ENCODE results near the gene TROAP. TPM values are rescaled to one million over a fixed set of nuclear protein-coding genes. Genes with fewer than 3 reads are reported as not detected.
"Not testable (repeated sequence)": the region's sequence is repeated elsewhere in the genome, so short reads cannot be mapped to it uniquely, and the experiment has no call there.

TROAP gene
- total RNA-seq, 1 donor from 2014 or later = 1.2 TPM

GRCh38 chr12:49328816-49329215 lies 5.8 kb downstream of the TROAP start:
- no peak for DNase-seq

DNA sequence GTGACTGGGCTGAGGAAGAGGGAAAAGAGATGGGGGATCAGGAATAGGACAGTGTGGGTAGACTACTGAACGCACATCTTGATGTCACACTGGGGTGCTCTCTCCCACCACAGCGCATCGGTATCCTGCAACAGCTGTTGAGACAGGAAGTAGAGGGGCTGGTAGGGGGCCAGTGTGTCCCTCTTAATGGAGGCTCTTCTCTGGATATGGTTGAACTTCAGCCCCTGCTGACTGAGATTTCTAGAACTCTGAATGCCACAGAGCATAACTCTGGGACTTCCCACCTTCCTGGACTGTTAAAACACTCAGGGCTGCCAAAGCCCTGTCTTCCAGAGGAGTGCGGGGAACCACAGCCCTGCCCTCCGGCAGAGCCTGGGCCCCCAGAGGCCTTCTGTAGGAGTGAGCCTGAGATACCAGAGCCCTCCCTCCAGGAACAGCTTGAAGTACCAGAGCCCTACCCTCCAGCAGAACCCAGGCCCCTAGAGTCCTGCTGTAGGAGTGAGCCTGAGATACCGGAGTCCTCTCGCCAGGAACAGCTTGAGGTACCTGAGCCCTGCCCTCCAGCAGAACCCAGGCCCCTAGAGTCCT lies 7.1 kb downstream of the TROAP start:
- DNase-seq = no peak

- DNase-seq = no peak
These were observed 7.8 kb downstream of the TROAP start for GRCh38 chr12:49330631-49331379.

GRCh38 chr12:49331380-49332222 lies 8.5 kb downstream of the TROAP start:
- peak; percentile 17 for DNase-seq

DNA sequence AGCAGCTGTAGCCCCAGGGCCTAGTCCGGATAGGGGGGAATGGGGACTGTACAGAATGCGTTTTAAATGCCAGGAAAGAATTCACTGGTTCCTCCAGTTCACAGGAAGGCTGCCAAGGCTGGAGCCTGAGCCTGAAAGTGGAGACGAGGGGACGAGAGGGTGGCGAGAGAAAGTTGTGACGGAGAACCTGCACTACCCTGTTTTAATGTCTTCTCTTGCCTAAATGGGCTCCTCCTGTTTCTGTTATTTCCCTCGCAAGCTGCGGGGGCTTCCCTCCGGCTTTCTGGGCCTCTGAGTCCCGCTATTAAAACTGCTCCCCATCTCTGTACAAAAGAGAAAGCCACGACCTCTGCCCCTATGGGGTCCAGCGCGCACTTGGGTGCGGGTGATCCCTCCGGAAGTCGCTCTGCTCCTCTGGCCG lies 9.4 kb downstream of the TROAP start:
- DNase-seq = no peak

DNA sequence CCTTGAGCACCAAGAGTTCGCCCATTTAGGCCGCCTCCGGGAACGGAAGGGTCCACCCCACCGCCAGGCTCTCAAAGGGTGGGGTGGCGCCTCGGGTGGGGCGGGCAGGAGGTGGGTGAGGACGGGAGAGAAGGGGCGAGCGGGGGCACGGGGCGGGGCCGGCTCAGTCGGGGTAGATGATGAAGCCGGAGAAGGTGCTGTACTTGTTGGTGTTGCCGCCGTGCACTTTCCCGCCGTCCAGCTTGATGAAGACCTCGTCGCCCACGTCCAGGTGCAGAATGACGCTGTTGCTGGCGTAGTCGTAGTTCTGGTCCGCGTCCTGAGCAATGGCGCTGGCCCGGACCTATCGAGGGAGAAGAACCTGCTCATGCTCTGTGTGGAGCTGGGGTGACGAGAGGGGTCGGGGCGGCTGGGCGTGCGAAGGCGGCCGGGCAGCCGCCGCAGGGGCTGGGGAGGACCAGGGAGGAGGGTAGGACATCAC lies 9.9 kb downstream of the TROAP start:
- no peak for DNase-seq

- not testable (repeated sequence) for DNase-seq
These were observed 10.7 kb downstream of the TROAP start for GRCh38 chr12:49333778-49334177.

- DNase-seq = no peak
These were observed 11.2 kb downstream of the TROAP start for GRCh38 chr12:49334226-49334625.

GRCh38 chr12:49334681-49335080 lies 11.6 kb downstream of the TROAP start:
- no peak for DNase-seq

DNA sequence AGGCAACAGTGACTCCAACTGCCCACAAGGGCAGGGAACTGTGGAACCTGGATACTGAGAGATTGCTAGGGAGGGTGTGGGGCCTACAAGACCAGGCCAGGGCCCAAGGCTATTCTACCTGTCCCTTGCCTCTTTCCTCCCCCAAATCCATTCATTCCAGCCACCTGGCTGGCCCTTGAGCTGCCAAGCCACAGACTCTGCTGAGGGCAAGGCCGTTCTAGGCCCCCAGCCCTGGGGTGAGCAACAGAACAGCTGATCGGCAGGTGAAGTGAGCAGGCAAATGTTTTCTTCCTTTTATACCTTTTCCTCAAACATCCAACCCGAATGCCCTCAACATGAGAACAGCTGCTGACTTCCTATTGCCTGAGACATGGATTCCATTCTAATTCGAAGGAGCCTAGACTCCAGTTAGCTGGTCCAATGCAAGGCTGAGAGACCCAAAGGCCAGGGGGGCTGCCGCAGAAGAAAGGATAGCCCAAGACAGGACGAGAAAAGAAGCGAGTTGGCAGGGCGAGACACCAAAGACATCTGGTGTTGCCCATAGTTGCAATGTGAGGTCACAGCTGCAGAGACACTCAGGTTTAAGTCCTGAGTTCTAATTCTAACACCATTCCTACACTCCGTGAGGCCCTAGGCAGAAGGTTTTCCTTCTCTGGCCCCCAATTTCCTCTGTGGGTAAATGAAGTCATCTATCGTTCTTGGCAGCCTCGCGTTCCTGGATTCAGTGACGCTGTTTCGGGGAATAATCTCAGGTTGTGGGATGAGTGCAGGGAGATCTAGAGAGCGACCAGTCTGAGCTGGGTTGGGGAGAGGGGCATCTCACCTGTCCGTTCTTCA lies 12.3 kb downstream of the TROAP start:
- no peak for DNase-seq

GRCh38 chr12:49335955-49336644 lies 13.0 kb downstream of the TROAP start:
- no peak for DNase-seq

GRCh38 chr12:49336645-49337584 lies 13.9 kb downstream of the TROAP start, which contains the start of gene C1QL4:
C1QL4 (minus strand) TSS chr12:49337188; CDS start chr12:49336477, 711 bp downstream.
- peak; percentile 31 for DNase-seq

DNA sequence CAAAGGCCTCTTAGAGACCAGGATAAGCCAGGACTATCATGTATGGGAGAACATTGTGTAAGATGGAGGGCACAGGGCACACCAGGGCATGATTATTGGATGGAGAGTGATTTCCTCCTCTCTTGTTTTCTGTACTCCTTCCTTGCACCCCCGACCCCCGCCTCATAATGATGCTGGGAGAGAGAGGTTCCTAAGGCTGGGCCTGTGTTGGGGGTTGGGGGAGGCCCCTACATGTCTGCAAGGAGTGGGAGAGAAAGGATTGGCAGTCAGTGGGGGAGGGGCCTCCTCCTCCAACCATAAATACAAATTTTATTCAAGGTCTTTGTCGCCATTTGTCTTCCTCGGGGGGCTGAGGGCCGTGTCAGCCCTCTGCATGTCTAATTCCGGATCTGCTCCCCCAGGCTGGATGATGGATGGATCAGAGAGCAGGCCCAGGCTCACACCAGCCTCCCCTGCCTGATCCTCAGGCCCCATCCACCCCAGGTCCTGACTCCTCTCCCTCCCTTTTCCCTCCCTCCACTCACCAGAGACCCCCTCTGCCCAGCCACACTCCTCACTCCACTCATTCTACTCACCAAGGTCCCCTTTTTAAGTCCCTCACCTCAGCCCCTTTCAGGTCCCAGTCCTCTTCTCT lies 15.9 kb downstream of the TROAP start:
- DNase-seq = no peak

DNA sequence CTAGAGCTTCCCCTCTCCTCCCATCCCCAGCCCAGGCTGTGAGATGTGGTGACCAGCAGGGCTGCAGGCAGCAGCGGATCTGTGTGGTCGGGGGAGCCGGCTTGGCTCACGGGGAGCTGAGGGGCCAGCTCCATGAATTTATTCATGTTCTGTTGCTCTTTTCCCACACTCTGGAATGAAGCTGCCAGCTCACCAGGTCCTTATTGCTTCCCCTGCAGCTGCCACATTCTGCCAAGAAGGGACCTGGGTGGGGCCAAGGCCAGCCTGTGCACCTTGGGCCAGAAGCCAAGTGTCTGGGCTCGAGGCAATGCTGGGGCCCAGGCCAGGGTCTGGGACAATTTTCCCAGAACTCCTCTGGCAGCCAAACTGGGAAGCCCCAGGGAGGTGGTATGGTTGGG lies 16.4 kb downstream of the TROAP start:
- no peak for DNase-seq

GRCh38 chr12:49340095-49340870 lies 17.2 kb downstream of the TROAP start:
- DNase-seq = no peak

GRCh38 chr12:49340971-49341776 lies 18.1 kb downstream of the TROAP start:
- no peak for DNase-seq

DNA sequence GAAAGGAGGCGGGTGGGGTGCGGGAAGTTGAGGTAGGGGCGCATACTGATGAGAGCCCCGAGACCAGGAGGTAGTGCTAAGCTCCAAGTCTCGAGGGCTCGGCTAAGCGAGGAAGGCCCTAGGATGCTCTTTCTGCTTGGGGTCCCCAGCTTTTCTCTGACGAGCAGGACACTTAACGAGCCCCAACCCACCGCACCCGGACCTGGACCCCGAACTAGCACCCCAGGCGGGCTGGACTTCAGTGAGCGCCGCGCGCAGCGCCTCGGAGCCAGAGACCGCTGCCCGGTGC lies 18.7 kb downstream of the TROAP start:
- no peak for DNase-seq
